Psoas muscle (tissue), 8 donors: ENCODE measurements around the gene FHAD1. TPM values are rescaled to one million over a fixed set of nuclear protein-coding genes. Genes with fewer than 3 reads are reported as not detected.
A peak's percentile ranks its signal among the peaks of the same experiment; 100 is the strongest.

Experiments
- ATAC-seq, 4 donors: fragments of 200-7000 bp; cut with Tn5 transposase; one replicate each; pipeline ENCODE4 v1.9.1; 2020; ENCODE audit warnings: moderate library complexity in 3 of 4, mild to moderate bottlenecking in 2 of 4
- DNase-seq, 2 donors: peaks; one replicate each; pipeline ENCODE4 v3.0.0-alpha.2; 2020
- H3K27ac ChIP-seq: fragments of 200-600 bp; one replicate; pipeline ENCODE4 v1.8.0; 2022
- H3K27me3 ChIP-seq, 3 donors: fragments of 200-600 bp in 1 of 3; one replicate each; pipeline versions ENCODE4 v1.6.1 to v1.8.0; 2013 to 2022; ENCODE audit warnings: low read length in 2 of 3, mild to moderate bottlenecking in 2 of 3, moderate library complexity in 1 of 3; ENCODE audit not compliant: insufficient read depth in 3 of 3
- H3K36me3 ChIP-seq, 2 donors: fragments of 200-600 bp in 1 of 2; one replicate each; pipeline versions ENCODE4 v1.6.1 to v1.8.0; 2013 to 2022; ENCODE audit warnings: low read depth in 1 of 2, mild to moderate bottlenecking in 1 of 2, moderate library complexity in 1 of 2; ENCODE audit not compliant: insufficient read depth in 1 of 2
- H3K4me1 ChIP-seq: fragments of 200-600 bp; one replicate; pipeline ENCODE4 v1.8.0; 2022
- H3K4me3 ChIP-seq: fragments of 200-600 bp; one replicate; pipeline ENCODE4 v1.8.0; 2022; ENCODE audit warnings: mild to moderate bottlenecking
- H3K9me3 ChIP-seq: fragments of 200-600 bp; one replicate; pipeline ENCODE4 v1.8.0; 2022
- CTCF ChIP-seq: fragments of 200-600 bp; IDR thresholded peaks from one replicate; pipeline ENCODE4 v1.8.0; 2022; ENCODE audit warnings: antibody characterized with exemption
- whole genome bisulfite sequencing, 3 donors: extraction: QIAGEN DNeasy Blood & Tissue Kit; methylation state at CpG; one replicate each; pipeline versions ENCODE4 v1.1.6 to v1.1.7; 2013; 5-methylcytosine and 5-hydroxymethylcytosine counted together
- intact Hi-C, 2 donors: fragments of 100-400 bp; cut with DNase I; formaldehyde crosslinking; loops; one replicate each; pipeline versions ENCODE4 v1.11.0 to v1.14.2; 2022
- polyA plus RNA-seq, 3 donors: library from polyadenylated mRNA; stranded (reverse); fragments of 200-250 nt; gene quantifications; one replicate each; pipeline ENCODE4 v1.2.3, GENCODE V29; 2013
- total RNA-seq, 4 donors: library from RNA; stranded (reverse); fragmentation: NEBNext Ultra II Directional in 2 of 4; extraction: Animal tissue kit (Norgen Biotek cat#: 25700) in 2 of 4; gene quantifications; one replicate each; pipeline versions ENCODE4 v1.2.1 to v1.2.4, GENCODE V29; 2021 to 2023
- donor health status: healthy with polysubstance abuse.
- donor health status: DM: no; HTN: no; CAD: no; lungs with moderate emphysema.
- donor health status: Bipolar disorder and iron deficiency.
- donor health status: healthy.
- donor health status: DM: yes; HTN: yes; CAD: no.
- donor health status: DM: no; HTN: no; CAD: no.
- donor health status: DM: no; HTN: no; CAD: no.
- donor health status: DM: yes; HTN: yes; CAD: no.

The FHAD1 gene
- total and polyA plus RNA-seq, 7 donors, result 0.03 to 0.24 (median 0.06) TPM; not detected in 4

- ATAC-seq (no peak), DNase-seq (no peak)
- 98 to 100% (median 98%) methylated on average over 3 of the region's 3 CpGs for WGBS, 3 donors
- intact Hi-C loops, result no loop called here
- Histone ChIP-seq H3K4me3 (no peak overlapping the region), H3K27me3 (peaks cover 0 to 9% (median 2%) of the 10 kb centered on the region in 3 donors), H3K36me3 (no peaks in the 10 kb centered on the region), H3K4me1 (no peaks in the 10 kb centered on the region), H3K9me3 (no peaks in the 10 kb centered on the region), H3K27ac (no peak overlapping the region)
- TF ChIP-seq CTCF, result no peak
Observed at GRCh38 chr1:15344380-15344779, 97.4 kb downstream of the FHAD1 start.

GRCh38 chr1:15344800-15345704, 98.0 kb downstream of the FHAD1 start:
- intact Hi-C loops, result no loop called here
- Histone ChIP-seq H3K36me3 (no peaks in the 10 kb centered on the region), H3K27me3 (peaks cover 0 to 9% (median 2%) of the 10 kb centered on the region in 3 donors), H3K4me1 (no peaks in the 10 kb centered on the region), H3K9me3 (no peaks in the 10 kb centered on the region), H3K4me3 (no peak overlapping the region), H3K27ac (no peak overlapping the region)
- DNase-seq, result no peak
- ATAC-seq, result no peak
- no peak for TF ChIP-seq CTCF
- WGBS, 3 donors, result 83 to 85% (median 85%) methylated on average over 23 of the region's 23 CpGs

GRCh38 chr1:15345705-15346345, 98.8 kb downstream of the FHAD1 start:
- WGBS, 3 donors, result 92 to 94% (median 93%) methylated on average over 17 of the region's 17 CpGs
- H3K9me3 ChIP-seq, result no peaks in the 10 kb centered on the region
- no peak for TF ChIP-seq CTCF
- intact Hi-C loops, result no loop called here
- H3K36me3 ChIP-seq, result no peaks in the 10 kb centered on the region
- DNase-seq (peak; percentile 38 to 62), ATAC-seq (no peak)
- no peaks in the 10 kb centered on the region for H3K4me1 ChIP-seq
- H3K27ac ChIP-seq, result no peak overlapping the region
- H3K27me3 ChIP-seq, result peaks cover 0 to 9% (median 2%) of the 10 kb centered on the region in 3 donors
- no peak overlapping the region for H3K4me3 ChIP-seq

GRCh38 chr1:15346346-15347030, 99.5 kb downstream of the FHAD1 start:
- no peak for ATAC-seq
- DNase-seq, result no peak
- WGBS, 3 donors, result 74 to 75% (median 75%) methylated on average over 14 of the region's 14 CpGs

More at GRCh38 chr1:15346346-15347030, 99.5 kb downstream of the FHAD1 start:
- H3K27ac ChIP-seq, result no peak overlapping the region
- intact Hi-C loops, result no loop called here
- TF ChIP-seq CTCF, result no peak
- no peaks in the 10 kb centered on the region for H3K4me1 ChIP-seq
- H3K4me3 ChIP-seq, result no peak overlapping the region
- H3K27me3 ChIP-seq, result peaks cover 0 to 14% (median 3%) of the 10 kb centered on the region in 3 donors
- H3K36me3 ChIP-seq, result no peaks in the 10 kb centered on the region
- H3K9me3 ChIP-seq, result no peaks in the 10 kb centered on the region
